Measurements from ENCODE around the gene KRT1.

Gene KRT1

GRCh38 chr12:52659395-52659794 lies 20.8 kb downstream of the KRT1 start:
- no peak for DNase-seq

- no peak for DNase-seq
These were observed 22.0 kb downstream of the KRT1 start for GRCh38 chr12:52658196-52658595.

GRCh38 chr12:52657250-52657902 lies 22.8 kb downstream of the KRT1 start:
- DNase-seq: no peak

DNA sequence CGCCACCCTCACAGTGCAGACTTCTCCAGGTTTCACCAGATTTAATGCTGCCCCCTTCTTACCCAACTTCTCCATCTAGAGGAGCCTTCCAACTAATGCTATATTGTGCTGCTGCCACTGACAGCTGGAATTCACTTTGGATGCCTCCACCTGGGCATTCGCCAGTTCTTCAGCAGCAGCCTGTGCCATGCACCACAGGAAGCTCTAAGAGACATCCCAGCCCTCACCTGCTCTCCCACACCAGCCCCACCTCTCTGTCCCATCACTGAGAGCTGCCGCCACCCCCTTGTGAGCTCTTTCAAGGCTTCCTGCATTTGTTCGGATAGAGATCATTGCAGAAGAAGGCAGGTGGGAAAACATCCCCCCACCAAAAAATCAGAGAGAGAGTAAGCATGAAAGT lies 23.6 kb downstream of the KRT1 start:
- DNase-seq: no peak

DNA sequence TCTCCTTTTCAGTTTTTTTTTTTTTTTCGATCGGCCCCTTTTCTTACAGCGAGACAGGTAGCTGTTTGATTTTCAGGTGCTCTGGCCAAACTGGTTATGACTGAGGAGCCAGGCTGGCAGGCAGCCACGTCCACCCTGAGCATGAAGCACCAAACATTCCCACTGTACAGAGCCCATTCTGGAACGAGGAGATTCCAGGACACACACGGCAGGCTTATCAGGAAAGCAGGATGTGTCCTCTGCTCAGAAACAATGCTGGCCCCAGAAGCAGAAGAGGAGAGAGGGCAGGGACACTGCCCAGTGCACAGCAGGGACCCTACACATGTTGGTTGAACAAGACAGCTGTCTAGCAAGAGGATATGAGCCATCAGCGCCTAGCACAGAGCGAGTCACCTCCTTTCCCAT lies 24.5 kb downstream of the KRT1 start:
- DNase-seq: no peak

- DNase-seq: no peak
These were observed 25.0 kb downstream of the KRT1 start for GRCh38 chr12:52655251-52655650.

DNA sequence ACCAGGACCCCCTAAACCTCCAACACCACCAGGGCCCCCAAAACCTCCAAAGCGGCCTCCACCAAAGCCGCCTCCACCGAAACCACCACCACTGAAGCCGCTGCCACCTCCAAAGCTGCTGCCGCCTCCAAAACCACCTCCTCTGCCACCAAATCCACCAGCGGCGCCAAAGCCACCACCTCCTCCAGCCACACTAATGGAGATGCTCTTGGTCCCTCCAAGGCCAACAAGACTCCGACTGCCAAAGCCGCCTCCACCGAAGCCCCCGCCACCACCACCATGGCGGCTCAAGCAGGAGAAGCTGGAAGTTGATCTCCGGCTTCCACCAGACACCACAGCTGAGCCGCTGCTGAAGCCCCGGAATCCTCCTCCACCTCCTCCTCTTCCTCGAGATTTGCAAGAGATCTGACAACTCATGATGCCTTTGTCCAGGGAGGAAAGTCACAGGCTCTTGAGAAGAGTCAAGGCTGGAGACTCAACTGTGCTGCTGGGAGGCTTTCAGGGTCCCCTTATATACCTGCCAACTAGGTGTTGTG lies 28.4 kb downstream of the KRT1 start, which contains the start of gene KRT2:
Gene KRT2 (minus strand): TSS at position 486 of the 536 bp plus-strand sequence. CDS start 69 bp downstream, at position 417.
- DNase-seq: no peak

GRCh38 chr12:52650520-52651081 lies 29.6 kb downstream of the KRT1 start:
- no peak for DNase-seq

- DNase-seq: no peak
These were observed 31.1 kb downstream of the KRT1 start for GRCh38 chr12:52649066-52649465.

- no peak for DNase-seq
These were observed 32.1 kb downstream of the KRT1 start for GRCh38 chr12:52648012-52648550.

DNA sequence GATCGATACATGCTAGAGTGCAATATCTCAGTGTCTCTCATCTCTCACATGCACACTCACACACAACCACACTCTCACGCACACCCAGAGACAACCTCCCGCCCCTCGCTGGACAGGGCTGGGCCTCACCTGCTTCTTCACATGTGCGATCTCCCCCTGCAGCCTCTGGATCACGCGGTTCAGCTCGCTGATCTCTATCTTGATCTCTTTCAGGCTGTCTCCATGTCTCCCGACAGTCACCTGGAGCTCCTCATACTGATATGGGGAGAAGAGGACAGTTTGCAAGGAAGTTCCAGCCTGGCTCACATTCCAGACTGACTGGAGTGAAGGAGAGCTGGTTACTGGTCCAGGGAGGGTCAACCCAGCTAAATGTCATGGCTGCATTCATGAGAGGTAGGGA lies 32.6 kb downstream of the KRT1 start:
- no peak for DNase-seq

GRCh38 chr12:52646613-52647012 lies 33.6 kb downstream of the KRT1 start:
- no peak for DNase-seq

- DNase-seq: no peak
These were observed 34.2 kb downstream of the KRT1 start for GRCh38 chr12:52645982-52646381.

GRCh38 chr12:52645120-52645761 lies 35.0 kb downstream of the KRT1 start:
- no peak for DNase-seq

- DNase-seq: no peak
These were observed 36.2 kb downstream of the KRT1 start for GRCh38 chr12:52644078-52644415.

DNA sequence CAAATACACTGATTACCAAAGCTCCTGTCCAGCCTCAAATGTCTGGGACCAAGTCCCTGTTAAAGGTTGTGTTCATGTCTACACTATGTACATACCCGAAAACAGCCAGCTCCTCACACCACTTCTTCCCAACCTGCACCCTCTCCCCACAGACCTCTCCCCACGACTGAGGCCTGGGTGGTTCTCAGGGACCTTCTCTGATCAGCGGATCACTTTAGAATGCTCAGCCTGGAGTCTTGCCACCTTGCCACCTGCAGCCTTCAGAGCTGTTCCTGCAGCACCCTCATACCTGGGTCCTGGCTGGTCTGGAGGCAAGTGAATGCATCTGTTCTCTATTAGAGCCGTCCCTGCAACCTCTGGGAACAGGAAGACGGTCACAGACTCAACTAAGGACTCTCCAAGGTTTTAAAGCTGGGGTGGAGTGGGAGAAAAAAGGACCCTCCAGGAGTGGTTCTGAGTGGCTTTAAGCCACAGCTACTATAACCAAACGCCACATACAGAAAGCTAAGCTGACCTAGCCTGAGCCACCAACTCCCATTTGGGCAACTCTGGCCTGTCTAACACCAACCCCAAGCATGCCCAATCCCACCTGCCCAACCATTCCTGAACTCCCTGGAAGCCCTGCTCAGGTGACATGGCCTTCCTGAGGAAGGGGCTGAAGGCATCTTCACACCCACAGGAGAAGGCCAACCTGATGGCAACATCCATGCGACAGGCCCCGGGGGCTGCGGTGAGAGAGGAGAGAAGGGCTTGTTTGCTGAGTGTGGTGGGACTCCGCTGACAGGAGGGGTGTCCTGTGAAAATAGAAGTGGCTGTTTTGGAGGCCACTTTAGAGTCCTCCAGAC lies 36.8 kb downstream of the KRT1 start:
- DNase-seq: no peak

DNA sequence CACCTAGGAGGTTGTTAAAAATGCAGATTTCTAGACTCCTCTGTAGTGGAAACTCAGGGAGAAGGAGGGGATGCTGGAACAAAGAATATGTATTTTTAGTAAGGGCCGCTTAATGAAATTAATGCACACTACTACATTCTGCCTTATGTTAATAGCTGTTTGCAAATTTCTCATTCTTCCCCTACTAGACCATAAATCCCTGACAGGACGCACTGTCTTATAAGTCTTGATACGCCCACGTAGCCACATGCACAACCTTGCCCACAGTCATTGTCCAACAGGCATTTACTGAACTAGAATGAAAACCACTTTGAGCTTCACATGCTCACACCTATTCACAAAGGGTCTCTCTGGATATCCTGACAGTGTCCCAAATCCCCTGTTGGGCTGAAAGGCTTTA lies 38.7 kb downstream of the KRT1 start:
- no peak for DNase-seq

GRCh38 chr12:52637299-52637698 lies 42.9 kb downstream of the KRT1 start:
- no peak for DNase-seq

DNA sequence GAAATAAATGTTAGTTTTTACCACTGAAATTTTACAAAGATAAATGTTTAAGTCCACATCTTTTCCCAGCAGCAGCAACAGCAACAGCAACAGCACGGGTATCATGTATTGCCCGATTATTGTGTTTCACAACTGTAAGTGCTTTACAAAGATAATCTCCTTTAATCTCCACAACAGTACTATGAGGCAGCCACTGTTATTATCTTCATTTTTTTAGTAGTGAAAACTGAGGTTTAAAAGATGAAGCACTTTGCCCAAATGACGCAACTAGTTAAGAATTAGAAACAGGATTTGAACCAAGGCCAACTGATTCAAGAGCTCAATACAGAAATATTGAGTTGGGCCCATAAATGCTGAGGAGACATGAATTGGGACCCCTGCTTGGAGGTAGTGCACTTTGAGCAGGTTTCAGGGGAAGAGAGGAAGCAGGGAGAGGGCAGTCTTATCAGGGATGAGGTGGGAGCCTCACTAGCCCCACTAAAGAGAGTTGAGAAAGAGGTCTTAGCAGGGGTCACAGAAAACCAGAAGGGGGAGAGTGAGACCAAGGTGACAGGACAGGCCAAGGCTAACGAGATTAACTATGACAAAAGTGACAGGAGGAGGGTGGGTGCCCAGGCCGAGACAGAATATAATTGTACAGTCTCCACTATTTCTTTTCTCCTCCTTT lies 43.5 kb downstream of the KRT1 start:
- no peak for DNase-seq

- DNase-seq: no peak
These were observed 44.0 kb downstream of the KRT1 start for GRCh38 chr12:52636189-52636588.

GRCh38 chr12:52634266-52635056 lies 45.7 kb downstream of the KRT1 start:
- no peak for DNase-seq

DNA sequence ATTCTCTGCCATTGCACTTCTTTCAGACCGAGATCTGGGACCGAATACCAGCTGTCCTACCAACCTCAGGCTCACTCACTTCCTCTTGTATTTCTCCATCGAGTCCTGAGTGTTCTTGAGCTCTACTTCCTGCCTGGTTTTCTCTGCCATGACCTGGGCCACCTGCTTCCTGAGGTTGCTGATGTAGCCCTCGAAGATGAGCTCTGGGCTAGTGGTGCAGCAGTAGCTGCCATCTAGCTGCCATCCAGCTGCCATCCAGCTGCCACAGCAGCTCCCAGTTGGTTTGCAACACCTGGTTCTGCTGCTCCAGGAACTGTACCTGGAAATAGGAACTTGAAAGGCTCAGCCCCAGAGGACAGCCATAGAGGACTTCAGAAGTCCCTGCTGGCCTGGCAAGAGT lies 46.8 kb downstream of the KRT1 start:
- no peak for DNase-seq
